GM19351 (cell line): ENCODE results near the gene AEN.
A peak's percentile ranks its signal among the peaks of the same experiment; 100 is the strongest.
"Not testable (repeated sequence)": the region's sequence is repeated elsewhere in the genome, so short reads cannot be mapped to it uniquely, and the experiment has no call there.

ENCODE experiments used
- ATAC-seq: cut with Tn5 transposase; IDR thresholded peaks from one replicate; pipeline ENCODE4 v1.9.1; 2021; ENCODE audit warnings: mild to moderate bottlenecking, moderate library complexity; ENCODE audit not compliant: unreplicated experiment

AEN gene

DNA sequence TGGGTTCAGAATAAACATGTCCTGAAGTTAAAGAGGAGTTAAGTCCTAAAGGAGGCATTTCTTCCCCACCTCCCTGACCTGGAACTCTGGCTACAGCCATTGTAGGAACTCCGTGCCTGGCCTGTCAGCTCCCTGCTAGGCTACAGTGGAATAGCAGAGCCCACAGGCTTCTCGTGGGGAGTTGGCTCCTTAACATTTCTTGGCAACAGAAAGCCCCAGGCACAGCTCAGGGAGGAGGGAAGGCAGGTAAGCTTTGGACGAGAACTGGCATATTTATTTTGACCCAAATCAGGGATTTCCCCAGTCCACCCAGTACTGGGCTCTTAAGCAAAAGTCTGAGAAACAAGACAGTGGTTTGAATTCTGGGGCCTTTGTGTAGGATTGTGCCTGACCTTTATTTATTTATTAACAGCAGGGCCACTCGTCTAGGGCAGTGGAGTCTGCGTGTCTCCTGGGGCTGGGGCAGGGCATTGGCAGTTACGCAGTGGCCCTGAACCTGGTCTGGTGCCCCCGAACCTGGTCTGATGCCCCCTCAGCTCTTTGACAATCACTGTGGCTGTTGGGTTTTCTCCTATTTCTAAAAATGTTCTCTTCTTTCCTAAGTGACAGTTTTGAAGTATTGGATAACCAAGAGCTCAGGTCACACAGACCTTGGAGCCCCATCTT, 9.8 kb downstream of the AEN start:
- no peak for ATAC-seq

DNA sequence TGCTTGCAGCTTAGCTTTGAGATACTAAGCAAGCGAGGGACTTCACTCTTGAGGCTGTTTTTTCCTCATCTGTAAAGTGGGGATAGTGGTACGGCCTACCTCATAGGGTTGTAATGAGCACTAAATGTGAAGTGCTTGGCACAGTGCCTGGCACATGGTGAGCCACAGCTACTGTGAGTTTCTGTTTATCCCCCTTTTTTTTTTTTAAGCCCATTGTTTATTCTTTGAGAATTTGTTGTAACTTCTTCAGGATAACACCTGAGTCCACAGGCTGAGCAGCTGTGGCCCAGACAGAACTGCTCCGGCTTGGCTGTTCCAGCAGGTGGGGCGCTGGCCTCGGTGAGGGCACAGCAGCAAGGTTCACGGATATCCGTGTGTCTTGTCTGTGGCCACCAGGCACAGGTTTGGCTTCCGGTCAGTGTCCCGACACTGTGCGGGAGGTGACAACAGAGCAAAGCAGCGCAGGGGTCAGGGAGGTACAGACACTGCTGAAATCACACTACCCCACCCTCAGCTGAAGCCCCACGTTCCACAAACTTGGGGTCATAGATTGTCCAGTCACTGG, 10.4 kb downstream of the AEN start:
- ATAC-seq: no peak

DNA sequence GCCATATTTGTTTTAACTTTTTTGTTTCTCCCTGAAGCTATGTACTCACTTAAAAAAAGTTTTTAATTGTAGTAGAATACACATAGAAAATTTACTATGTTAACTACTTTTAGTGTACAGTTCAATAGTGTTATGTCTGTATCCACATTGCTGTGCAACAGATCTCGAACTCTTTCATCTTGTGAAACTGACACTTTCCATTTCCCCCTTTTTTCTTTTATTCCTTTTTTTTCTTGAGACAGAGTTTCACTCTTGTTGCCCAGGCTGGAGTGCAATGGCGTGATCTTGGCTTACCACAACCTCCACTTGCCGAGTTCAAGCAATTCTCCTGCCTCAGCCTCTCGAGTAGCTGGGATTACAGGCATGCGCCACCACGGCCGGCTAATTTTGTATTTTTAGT, 11.7 kb downstream of the AEN start:
- not testable (repeated sequence) for ATAC-seq

DNA sequence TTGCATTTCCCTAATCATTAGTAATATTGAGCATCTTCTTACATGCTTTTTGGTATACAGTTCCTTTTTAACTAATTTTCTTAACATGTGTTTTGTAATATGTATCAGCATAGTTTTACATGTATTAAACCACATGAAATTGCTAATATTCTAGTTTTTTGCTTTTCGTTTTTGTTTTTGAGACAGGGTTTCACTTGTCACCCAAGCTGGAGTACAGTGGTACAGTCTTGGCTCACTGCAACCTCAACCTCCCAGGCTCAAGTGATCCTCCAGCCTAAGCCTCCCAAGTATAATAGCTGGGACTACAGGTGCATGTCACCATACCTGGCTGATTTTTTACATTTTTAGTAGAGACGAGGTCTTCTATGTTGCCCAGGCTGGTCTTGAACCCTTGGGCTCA, 13.3 kb downstream of the AEN start:
- ATAC-seq: no peak

DNA sequence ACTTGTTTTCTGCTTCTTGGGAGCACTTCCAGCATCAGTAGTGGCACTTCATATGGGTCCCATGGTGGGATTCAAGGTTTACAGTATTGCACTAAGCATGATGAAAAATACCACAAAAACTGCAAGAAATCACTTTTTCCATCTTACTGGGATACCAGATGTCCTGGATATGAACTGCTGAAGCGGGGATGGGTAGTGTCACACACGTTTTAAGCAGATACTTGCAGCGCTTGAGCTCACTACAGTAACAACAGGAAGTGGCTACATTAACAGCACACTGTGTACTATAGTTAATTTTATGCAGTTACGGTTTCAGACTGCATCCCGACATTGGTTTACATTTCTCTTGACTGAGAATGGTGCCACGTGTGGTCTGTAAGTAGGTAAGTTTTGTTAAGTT, 14.2 kb downstream of the AEN start:
- ATAC-seq: peak; percentile 39

- ATAC-seq: no peak
Measured at GRCh38 chr15:88636050-88636449, 14.9 kb downstream of the AEN start.

- no peak for ATAC-seq
Measured at GRCh38 chr15:88636654-88637053, 15.5 kb downstream of the AEN start.

DNA sequence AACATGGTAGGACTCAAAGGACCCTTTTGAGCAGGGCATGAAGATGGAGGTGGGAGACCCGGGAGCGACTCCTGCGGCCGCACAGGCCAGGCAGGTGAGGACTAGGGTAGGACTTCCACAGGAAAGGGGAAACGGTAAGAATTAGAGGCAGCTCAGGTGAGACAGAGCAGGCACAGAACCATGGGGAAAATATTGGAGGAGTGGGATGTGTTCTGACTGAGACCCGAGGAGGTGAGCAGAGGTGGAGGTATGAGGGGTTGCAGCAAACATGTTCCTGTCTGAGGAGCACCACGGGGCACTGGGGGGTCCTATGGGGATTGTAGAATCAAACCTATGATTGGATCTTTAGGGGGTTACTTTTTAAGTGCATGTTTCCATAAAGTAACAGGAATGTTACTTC, 16.3 kb downstream of the AEN start:
- no peak for ATAC-seq

GRCh38 chr15:88637841-88638625, 16.9 kb downstream of the AEN start:
- ATAC-seq: no peak

DNA sequence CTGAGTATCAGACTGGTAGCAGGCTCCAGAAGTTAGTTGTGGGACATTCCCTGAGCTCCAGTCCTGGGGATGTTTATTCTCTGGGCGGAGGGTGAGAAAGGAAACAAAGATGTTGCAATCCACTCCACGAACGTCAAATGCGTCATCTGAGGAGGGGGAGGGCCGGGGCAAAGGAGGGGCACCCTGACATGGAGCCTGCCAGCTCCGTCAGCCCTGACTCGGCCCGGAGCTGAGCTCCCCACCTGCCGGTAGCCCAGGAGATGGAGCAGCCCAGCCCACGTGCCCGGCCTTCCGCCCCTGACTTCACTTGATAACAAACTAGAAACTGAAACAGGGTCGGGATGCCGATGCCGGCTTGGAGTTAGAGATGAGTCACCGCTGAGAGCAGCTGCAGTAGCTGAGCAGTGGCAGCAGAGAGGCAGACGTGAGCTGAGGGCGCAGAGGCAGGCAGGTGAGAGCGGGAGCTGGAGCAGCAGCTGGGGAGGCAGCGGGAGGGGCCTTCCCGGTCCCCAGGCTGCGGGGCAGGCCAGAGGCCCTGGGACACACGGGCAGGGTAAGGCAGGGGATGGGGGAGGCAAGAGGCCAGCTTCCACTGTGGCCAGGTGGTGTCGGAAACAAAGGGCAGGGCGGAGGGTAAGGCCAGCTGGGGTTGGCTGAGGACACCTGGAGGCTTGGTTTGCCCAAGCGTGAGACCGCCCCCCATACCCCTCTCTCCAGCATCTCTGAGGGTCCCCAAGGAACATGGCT, 17.7 kb downstream of the AEN start, which contains the start of gene ISG20:
Gene ISG20 (plus strand): TSS at position 391 of the 747 bp plus-strand sequence. CDS start 351 bp downstream, at position 742.
- ATAC-seq: peak; percentile 71

GRCh38 chr15:88641959-88642452, 20.9 kb downstream of the AEN start:
- ATAC-seq: no peak

- not testable (repeated sequence) for ATAC-seq
Measured at GRCh38 chr15:88642514-88642913, 21.4 kb downstream of the AEN start.

DNA sequence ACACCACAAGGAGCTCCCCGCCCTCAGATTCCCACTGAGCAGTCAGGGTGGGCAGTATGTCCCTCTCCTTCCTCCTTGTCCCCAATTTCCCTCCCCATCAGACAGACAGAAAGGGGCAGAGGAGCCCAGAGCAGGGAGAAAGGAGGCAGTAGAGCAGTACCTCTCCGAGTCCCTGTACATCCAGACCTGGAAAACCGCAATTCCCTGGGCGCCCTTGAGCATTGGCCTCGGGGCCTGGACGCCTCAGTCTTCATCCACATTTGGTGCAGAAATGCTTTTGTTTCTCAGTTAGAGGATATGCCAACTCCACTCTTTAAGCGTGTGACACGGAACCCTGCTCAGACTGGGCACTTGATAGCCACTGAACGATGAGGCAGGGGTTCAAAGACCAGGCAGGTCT, 23.6 kb downstream of the AEN start:
- ATAC-seq: no peak

DNA sequence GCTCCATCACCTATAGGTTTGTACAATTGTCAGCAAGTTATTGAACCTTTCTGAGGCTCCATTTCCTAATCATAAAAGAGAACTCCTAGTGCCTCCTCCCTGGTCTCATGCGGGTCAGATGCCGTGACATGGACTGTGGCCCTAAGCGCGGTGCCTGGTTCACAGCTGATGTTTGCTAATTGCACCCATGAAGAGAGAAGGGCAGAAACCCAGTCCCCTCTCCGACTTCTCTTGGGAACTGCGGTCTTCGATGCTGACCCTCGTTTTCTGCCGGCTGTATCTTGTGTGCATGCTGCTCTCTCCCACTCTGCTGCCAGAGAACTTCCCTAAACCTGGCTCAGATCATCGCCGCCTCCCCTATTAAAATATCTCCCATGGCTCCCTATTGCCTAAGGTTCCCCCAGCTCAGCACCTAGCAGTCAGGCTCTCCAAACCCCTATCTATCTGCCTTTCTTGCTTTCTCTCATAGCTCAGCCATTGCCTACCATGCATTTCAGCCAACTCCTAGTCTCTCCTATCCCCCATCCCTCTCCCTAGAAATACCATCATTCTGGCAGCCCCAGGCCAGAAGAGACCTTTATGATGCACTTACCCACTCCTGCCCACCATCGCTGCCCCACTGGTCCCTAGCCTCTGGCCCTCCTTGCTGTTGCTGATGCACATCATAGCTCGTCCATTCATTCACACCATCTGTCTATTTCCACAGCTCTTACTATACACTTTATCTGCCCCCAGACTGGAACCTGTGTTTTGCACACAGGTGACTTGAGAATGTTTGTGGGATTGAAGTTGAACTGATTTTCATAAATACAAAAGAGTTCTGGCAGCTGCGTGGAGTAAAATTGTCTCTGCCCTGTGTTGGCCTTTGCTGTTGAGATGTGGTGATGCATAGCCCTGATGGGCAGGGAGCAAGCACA, 24.3 kb downstream of the AEN start:
- ATAC-seq: no peak

GRCh38 chr15:88646088-88646405, 24.9 kb downstream of the AEN start:
- no peak for ATAC-seq

DNA sequence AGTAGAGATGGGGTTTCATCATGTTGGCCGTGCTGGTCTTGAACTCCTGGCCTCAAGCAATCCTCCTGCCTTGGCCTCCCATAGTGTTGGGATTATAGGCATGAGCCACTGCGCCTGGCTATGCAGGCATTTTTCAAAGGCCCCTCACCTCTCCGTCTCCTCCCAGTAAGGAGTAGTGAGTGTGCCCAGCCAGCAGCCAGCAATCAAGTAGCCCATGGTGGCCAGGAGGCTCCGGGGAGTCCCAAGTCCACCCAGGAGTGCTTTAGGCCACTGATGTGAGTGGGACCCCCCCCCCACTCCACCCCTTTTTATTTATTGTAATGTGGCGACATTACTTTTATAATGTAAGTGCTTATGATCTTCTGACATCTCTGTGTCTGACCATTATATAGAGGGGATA, 25.8 kb downstream of the AEN start:
- ATAC-seq: no peak

- no peak for ATAC-seq
Measured at GRCh38 chr15:88647351-88648105, 26.4 kb downstream of the AEN start.

- no peak for ATAC-seq
Measured at GRCh38 chr15:88648357-88649214, 27.4 kb downstream of the AEN start.

DNA sequence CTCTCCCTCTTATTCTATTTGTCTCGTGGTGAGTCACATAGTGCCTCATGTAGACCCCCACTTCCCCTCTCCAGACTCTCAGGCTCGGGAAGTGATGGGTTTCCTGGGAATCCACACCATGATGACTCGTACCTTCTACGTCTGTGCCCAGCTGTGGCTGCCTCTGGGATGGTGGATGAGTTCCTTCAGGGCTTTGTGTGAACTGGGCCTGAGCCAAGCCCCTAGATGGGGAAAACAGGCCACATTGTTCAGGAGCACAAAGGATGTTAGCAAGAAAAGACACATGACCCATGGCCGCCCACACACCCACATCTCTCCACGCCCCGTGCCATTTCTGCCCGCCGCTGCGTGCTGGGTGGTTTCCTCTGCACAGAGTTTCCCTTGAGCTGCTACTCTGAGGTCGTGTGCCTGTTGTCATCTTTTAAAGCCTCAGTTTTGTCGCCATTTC, 28.2 kb downstream of the AEN start:
- peak; percentile 84 for ATAC-seq
